ENCODE results near the gene RFPL2. TPM values are rescaled to one million over a fixed set of nuclear protein-coding genes. Genes with fewer than 3 reads are reported as not detected.
A peak's percentile ranks its signal among the peaks of the same experiment; 100 is the strongest.

RFPL2 gene
- total and polyA plus RNA-seq, 2 of the 13 experiments (the other 11 are each of a cell fraction or from before 2014, with no cell fraction given) = not detected

DNA sequence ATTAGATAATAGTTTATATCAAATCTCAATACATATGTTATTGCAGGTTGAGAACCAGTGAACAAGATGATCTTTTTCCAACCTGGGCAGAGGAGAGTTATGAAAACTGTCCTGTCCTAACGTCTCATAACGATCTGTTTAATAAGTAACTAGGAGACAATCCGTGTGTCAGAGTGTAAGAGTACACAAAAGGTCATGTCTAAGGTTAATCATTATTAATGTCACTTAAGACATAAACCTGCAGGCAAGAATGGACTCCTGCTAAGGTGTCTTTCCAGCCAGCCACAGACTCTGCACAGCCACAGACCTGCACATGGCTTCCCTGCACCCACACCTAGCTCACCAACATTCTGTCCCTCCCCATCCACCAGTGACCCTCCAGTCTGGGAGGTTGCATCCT, 40.2 kb upstream of the RFPL2 start (continued):
- TF ChIP-seq FOXA3 (CRISPR knock-in tag; IDR thresholded peaks at IDR 0.05) (peak; percentile 57; the same call in 1 of the 2 replicates), ZNF629 (CRISPR knock-in tag; conservative IDR thresholded peaks at IDR 0.05) (no peak), CENPX (CRISPR knock-in tag; IDR thresholded peaks at IDR 0.05) (no peak), HCFC1 (IDR thresholded peaks at IDR 0.05; ENCODE audit: low read depth, low read length) (no peak), SOX13 (IDR thresholded peaks at IDR 0.05) (no peak), SOX13 (CRISPR knock-in tag; conservative IDR thresholded peaks at IDR 0.05 in 1 of 2, IDR thresholded peaks at IDR 0.05 in 1 of 2) (peak in 1 of 2 experiments; percentile 41; a peak in 1 of 4 replicates), NR2F6 (IDR thresholded peaks at IDR 0.05) (peak; percentile 78), NR2F6 (CRISPR knock-in tag; IDR thresholded peaks at IDR 0.05) (peak; percentile 83), SOX6 (IDR thresholded peaks at IDR 0.05) (no peak), SOX6 (CRISPR knock-in tag; IDR thresholded peaks at IDR 0.05) (peak; percentile 67), NFKB2 (CRISPR knock-in tag; IDR thresholded peaks at IDR 0.05; ENCODE audit: borderline replicate concordance) (no peak), SAP130 (CRISPR knock-in tag; IDR thresholded peaks at IDR 0.05; ENCODE audit: low read depth) (peak; percentile 43; the same call in 1 of the 2 replicates), HDAC2 (CRISPR knock-in tag; IDR thresholded peaks at IDR 0.05) (peak; percentile 13; the same call in 1 of the 2 replicates), MIXL1 (CRISPR knock-in tag; IDR thresholded peaks at IDR 0.05) (peak; percentile 79), NR2F1 (CRISPR knock-in tag; IDR thresholded peaks at IDR 0.05) (peak; percentile 59 to 76), SOX5 (CRISPR knock-in tag; IDR thresholded peaks at IDR 0.05; ENCODE audit: borderline replicate concordance) (peak; percentile 65; the same call in 1 of the 2 replicates)
- TF ChIP-seq, protein P1, sequence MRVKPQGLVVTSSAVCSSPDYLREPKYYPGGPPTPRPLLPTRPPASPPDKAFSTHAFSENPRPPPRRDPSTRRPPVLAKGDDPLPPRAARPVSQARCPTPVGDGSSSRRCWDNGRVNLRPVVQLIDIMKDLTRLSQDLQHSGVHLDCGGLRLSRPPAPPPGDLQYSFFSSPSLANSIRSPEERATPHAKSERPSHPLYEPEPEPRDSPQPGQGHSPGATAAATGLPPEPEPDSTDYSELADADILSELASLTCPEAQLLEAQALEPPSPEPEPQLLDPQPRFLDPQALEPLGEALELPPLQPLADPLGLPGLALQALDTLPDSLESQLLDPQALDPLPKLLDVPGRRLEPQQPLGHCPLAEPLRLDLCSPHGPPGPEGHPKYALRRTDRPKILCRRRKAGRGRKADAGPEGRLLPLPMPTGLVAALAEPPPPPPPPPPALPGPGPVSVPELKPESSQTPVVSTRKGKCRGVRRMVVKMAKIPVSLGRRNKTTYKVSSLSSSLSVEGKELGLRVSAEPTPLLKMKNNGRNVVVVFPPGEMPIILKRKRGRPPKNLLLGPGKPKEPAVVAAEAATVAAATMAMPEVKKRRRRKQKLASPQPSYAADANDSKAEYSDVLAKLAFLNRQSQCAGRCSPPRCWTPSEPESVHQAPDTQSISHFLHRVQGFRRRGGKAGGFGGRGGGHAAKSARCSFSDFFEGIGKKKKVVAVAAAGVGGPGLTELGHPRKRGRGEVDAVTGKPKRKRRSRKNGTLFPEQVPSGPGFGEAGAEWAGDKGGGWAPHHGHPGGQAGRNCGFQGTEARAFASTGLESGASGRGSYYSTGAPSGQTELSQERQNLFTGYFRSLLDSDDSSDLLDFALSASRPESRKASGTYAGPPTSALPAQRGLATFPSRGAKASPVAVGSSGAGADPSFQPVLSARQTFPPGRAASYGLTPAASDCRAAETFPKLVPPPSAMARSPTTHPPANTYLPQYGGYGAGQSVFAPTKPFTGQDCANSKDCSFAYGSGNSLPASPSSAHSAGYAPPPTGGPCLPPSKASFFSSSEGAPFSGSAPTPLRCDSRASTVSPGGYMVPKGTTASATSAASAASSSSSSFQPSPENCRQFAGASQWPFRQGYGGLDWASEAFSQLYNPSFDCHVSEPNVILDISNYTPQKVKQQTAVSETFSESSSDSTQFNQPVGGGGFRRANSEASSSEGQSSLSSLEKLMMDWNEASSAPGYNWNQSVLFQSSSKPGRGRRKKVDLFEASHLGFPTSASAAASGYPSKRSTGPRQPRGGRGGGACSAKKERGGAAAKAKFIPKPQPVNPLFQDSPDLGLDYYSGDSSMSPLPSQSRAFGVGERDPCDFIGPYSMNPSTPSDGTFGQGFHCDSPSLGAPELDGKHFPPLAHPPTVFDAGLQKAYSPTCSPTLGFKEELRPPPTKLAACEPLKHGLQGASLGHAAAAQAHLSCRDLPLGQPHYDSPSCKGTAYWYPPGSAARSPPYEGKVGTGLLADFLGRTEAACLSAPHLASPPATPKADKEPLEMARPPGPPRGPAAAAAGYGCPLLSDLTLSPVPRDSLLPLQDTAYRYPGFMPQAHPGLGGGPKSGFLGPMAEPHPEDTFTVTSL (CRISPR knock-in tag; IDR thresholded peaks at IDR 0.05; ENCODE audit: borderline replicate concordance) = peak; percentile 42; the same call in 1 of the 2 replicates
- TF ChIP-seq, protein P2, sequence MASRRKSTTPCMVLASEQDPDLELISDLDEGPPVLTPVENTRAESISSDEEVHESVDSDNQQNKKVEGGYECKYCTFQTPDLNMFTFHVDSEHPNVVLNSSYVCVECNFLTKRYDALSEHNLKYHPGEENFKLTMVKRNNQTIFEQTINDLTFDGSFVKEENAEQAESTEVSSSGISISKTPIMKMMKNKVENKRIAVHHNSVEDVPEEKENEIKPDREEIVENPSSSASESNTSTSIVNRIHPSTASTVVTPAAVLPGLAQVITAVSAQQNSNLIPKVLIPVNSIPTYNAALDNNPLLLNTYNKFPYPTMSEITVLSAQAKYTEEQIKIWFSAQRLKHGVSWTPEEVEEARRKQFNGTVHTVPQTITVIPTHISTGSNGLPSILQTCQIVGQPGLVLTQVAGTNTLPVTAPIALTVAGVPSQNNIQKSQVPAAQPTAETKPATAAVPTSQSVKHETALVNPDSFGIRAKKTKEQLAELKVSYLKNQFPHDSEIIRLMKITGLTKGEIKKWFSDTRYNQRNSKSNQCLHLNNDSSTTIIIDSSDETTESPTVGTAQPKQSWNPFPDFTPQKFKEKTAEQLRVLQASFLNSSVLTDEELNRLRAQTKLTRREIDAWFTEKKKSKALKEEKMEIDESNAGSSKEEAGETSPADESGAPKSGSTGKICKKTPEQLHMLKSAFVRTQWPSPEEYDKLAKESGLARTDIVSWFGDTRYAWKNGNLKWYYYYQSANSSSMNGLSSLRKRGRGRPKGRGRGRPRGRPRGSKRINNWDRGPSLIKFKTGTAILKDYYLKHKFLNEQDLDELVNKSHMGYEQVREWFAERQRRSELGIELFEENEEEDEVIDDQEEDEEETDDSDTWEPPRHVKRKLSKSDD (CRISPR knock-in tag; IDR thresholded peaks at IDR 0.05; ENCODE audit: low read depth) = no peak
- TF ChIP-seq, protein P3, sequence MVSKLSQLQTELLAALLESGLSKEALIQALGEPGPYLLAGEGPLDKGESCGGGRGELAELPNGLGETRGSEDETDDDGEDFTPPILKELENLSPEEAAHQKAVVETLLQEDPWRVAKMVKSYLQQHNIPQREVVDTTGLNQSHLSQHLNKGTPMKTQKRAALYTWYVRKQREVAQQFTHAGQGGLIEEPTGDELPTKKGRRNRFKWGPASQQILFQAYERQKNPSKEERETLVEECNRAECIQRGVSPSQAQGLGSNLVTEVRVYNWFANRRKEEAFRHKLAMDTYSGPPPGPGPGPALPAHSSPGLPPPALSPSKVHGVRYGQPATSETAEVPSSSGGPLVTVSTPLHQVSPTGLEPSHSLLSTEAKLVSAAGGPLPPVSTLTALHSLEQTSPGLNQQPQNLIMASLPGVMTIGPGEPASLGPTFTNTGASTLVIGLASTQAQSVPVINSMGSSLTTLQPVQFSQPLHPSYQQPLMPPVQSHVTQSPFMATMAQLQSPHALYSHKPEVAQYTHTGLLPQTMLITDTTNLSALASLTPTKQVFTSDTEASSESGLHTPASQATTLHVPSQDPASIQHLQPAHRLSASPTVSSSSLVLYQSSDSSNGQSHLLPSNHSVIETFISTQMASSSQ (IDR thresholded peaks at IDR 0.05; ENCODE audit: low read depth) = peak; percentile 93
- TF ChIP-seq, protein P3 (CRISPR knock-in tag; IDR thresholded peaks at IDR 0.05; ENCODE audit: borderline replicate concordance) = peak; percentile 88

All from HepG2 (cell line).